ENCODE measurements around the gene CASTOR1.

- TF ChIP-seq CTCF (IDR thresholded peaks at IDR 0.05; ENCODE audit: low read length) = no peak
- TF ChIP-seq EZH2 (IDR thresholded peaks at IDR 0.05; ENCODE audit: borderline replicate concordance, low read length) = no peak
Measured at GRCh38 chr22:30248484-30248883, 40.8 kb downstream of the CASTOR1 start.
